ENCODE measurements around the gene CPE.

Gene CPE

DNA sequence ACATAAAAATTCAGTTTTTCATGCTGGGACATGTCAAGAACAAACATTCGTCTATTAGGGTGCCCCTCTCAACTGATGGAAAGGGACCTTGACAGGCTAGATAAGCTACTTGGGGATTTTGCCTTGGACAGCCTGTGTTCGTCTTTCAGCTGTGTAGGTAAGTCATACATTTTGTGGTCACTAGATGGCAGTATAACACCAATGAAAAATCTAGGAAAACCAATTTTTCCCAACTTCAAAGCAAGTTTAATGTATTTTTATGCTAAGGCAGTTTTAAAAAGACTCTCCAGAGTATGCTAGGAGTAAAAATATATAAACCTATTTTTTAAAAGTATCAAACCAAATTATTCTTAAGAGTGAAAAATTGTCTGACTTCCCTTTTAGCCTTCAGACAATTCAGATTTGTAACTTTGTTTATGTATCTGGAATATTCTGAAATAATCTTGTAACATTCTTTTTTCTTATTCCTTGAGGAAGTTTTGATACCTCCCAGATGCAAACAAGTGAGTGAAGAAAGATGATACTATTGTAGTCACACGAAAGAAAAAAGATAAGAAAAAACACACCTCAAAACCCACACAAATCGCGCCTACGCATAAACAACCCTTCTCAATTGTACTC, 158.3 kb downstream of the CPE start:
- no peak for DNase-seq (ENCODE audit: extremely low read depth, insufficient read length)
- Histone ChIP-seq H3K27me3 (replicated peaks; ENCODE audit: control insufficient read depth, insufficient read depth, low read length) (no peaks in the 10 kb centered on the region), H3K4me3 (replicated peaks; ENCODE audit: low read depth, low read length) (no peak overlapping the region), H3K36me3 (ENCODE audit: control insufficient read depth, insufficient read depth, low read length) (no peaks in the 10 kb centered on the region)
- peak; percentile 41 for TF ChIP-seq CTCF (IDR thresholded peaks at IDR 0.05; ENCODE audit: insufficient read depth, low read length, poor library complexity, severe bottlenecking)

GRCh38 chr4:165539801-165540200, 161.0 kb downstream of the CPE start:
- H3K4me3 ChIP-seq (replicated peaks; ENCODE audit: low read depth, low read length) = no peak overlapping the region
- no peak for TF ChIP-seq CTCF (IDR thresholded peaks at IDR 0.05; ENCODE audit: insufficient read depth, low read length, poor library complexity, severe bottlenecking)
- DNase-seq (ENCODE audit: extremely low read depth, insufficient read length) = no peak
- no peaks in the 10 kb centered on the region for H3K36me3 ChIP-seq (ENCODE audit: control insufficient read depth, insufficient read depth, low read length)
- no peaks in the 10 kb centered on the region for H3K27me3 ChIP-seq (replicated peaks; ENCODE audit: control insufficient read depth, insufficient read depth, low read length)

DNA sequence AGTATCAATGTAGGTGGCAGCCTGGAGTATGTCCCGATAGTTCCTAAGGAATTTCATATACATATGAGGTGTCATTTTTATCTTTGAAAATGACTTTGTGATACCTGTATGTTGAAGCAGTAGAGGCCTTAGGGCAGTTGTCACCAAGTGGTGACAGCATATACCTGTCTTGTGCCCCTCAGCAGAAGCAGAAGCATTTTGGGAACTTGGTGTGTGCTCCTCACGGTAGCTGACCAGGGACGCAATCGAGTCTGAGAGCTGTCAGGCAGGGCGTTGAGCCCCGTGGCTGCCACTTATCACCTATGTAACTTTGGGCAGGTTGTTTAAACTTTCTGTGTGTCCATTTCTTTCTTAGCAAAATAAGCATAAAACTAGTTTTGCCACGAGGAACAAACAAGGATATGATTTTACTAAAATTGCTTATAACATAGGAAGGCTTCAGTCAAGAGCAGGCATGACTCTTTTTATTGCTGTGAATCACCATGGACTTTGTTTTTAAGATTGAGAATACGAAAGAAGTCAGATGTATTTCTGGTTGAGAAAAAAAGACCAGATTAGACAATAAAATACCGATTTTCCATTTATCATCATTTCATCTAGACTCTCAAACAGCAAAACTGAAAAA, 161.5 kb downstream of the CPE start:
- Histone ChIP-seq H3K4me3 (replicated peaks; ENCODE audit: low read depth, low read length) (no peak overlapping the region), H3K27me3 (replicated peaks; ENCODE audit: control insufficient read depth, insufficient read depth, low read length) (no peaks in the 10 kb centered on the region), H3K36me3 (ENCODE audit: control insufficient read depth, insufficient read depth, low read length) (no peaks in the 10 kb centered on the region)
- TF ChIP-seq CTCF (IDR thresholded peaks at IDR 0.05; ENCODE audit: insufficient read depth, low read length, poor library complexity, severe bottlenecking) = no peak
- DNase-seq (ENCODE audit: extremely low read depth, insufficient read length) = no peak

DNA sequence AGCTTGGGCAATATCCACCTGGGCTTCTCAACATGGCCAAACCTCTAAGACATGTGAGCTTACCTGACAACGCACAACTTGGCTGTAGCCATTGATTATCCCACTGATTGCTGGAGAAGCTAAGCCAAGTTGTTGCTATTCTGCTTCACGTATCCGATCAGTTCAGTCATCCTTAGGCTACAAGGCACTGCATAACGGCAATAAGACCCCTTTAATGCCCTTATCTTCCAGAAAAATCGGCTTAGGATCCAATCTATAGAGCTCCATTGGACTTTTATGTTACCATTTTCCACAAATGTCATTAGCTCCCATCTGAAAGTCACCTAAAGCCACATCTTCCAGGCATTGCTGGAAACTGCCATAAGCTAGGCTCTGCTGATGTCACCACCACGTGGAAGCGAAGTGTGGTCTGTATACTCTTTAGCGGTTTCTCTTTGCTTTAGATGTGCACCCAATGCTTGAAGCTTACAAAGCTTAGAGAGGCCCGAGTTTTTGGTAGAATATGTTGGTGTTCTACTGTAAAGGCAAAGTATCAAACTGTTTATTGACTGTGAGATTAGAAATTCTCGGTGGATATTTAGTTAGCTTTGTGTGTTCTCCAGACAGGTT, 163.1 kb downstream of the CPE start:
- TF ChIP-seq CTCF (IDR thresholded peaks at IDR 0.05; ENCODE audit: insufficient read depth, low read length, poor library complexity, severe bottlenecking) = no peak
- Histone ChIP-seq H3K36me3 (ENCODE audit: control insufficient read depth, insufficient read depth, low read length) (no peaks in the 10 kb centered on the region), H3K4me3 (replicated peaks; ENCODE audit: low read depth, low read length) (no peak overlapping the region), H3K27me3 (replicated peaks; ENCODE audit: control insufficient read depth, insufficient read depth, low read length) (no peaks in the 10 kb centered on the region)
- DNase-seq (ENCODE audit: extremely low read depth, insufficient read length) = no peak

GRCh38 chr4:165542476-165542875, 163.7 kb downstream of the CPE start:
- no peak for DNase-seq (ENCODE audit: extremely low read depth, insufficient read length)
- no peak for TF ChIP-seq CTCF (IDR thresholded peaks at IDR 0.05; ENCODE audit: insufficient read depth, low read length, poor library complexity, severe bottlenecking)
- H3K4me3 ChIP-seq (replicated peaks; ENCODE audit: low read depth, low read length) = no peak overlapping the region

More at GRCh38 chr4:165542476-165542875, 163.7 kb downstream of the CPE start:
- no peaks in the 10 kb centered on the region for H3K36me3 ChIP-seq (ENCODE audit: control insufficient read depth, insufficient read depth, low read length)
- no peaks in the 10 kb centered on the region for H3K27me3 ChIP-seq (replicated peaks; ENCODE audit: control insufficient read depth, insufficient read depth, low read length)
